NCI-H748 (cell line): ENCODE data around the gene ACP3.
A peak's percentile ranks its signal among the peaks of the same experiment; 100 is the strongest.
"Not testable (repeated sequence)": the region's sequence is repeated elsewhere in the genome, so short reads cannot be mapped to it uniquely, and the experiment has no call there.

Experiments used
- DNase-seq: peaks from one replicate; lab custom pipeline; 2025; ENCODE audit not compliant: unreplicated experiment; lab: John Stamatoyannopoulos, UW

The ACP3 gene, protein sequence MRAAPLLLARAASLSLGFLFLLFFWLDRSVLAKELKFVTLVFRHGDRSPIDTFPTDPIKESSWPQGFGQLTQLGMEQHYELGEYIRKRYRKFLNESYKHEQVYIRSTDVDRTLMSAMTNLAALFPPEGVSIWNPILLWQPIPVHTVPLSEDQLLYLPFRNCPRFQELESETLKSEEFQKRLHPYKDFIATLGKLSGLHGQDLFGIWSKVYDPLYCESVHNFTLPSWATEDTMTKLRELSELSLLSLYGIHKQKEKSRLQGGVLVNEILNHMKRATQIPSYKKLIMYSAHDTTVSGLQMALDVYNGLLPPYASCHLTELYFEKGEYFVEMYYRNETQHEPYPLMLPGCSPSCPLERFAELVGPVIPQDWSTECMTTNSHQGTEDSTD

DNA sequence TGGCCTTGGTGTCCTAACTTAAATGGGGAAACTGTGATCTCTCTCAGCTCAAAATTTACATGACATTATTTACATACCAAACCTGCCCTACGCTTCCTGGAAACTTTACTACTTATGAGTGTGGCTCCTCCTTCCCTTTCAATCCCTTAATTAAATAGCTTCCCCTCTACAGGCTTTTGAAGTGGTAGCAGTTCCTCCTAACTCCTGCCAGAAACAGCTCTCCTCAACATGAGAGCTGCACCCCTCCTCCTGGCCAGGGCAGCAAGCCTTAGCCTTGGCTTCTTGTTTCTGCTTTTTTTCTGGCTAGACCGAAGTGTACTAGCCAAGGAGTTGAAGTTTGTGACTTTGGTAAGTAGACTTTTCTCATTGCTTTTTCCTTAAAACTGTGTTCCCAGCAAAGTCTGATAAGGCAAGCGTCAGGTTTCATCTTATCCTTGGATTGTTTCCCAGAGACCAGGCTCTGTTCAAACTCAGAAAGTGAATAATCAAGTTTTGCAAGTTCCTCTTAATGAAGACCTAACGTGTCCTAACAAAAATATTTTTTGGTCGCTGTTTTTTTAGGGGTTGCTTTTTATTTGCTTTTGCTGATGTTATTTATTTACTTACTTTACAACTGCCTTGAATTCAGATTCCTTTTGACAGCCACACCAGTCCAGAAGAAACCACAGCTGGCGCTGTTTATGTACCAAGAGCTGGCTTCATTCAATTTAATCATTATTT lies at the start of gene ACP3:
TSS of gene ACP3 (plus strand) at position 179 of the 720 bp plus-strand sequence. CDS start at position 229, 50 bp downstream.
- peak; percentile 40 for DNase-seq

DNA sequence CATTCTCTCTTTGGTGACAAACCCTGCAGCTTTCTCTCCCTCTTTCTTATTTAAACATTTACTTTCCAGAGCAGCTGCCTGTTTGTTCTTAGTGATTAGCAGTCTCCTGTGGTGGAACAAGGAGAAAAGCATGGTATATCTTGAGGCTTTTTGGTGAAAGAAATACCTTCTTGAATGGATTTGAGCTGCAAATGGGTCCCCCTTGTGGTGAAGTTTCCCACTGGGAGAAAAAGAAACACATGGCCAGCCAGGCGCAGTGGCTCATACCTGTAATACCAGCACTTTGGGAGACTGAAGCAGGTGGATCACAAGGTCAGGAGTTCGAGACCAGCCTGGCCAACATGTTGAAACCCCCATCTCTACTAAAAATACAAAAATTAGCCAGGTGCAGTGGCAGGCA lies 48.3 kb upstream of the ACP3 start:
- no peak for DNase-seq

- no peak for DNase-seq
These were observed 44.2 kb upstream of the ACP3 start for GRCh38 chr3:132273036-132273435.

GRCh38 chr3:132276228-132276906 lies 40.8 kb upstream of the ACP3 start:
- DNase-seq, result no peak

- DNase-seq, result no peak
These were observed 38.2 kb upstream of the ACP3 start for GRCh38 chr3:132279030-132279429.

GRCh38 chr3:132283440-132283839 lies 33.8 kb upstream of the ACP3 start:
- no peak for DNase-seq

DNA sequence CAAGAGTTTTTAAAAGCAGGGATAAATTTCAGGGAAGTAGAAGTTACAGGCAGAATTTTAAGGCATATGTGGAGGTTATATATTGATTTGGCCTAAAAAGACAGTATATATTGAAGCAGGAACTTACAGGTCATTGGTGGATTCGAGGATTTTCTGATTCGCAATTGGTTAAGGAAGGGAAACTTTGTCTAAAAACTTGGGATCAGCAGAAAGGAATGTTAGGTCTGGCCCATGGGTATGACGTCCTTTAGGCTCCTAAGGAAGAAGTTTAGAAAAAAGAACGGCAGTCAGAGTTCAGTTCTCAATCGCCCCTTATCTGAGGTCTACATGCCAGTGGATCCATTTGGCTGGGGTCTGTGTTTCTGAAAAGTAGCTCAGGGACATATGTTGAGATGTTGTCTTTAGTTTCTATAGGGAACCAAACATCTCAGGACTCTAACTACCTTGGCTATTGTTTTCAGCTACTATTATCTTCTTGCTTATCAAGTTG lies 33.2 kb upstream of the ACP3 start:
- DNase-seq, result no peak

DNA sequence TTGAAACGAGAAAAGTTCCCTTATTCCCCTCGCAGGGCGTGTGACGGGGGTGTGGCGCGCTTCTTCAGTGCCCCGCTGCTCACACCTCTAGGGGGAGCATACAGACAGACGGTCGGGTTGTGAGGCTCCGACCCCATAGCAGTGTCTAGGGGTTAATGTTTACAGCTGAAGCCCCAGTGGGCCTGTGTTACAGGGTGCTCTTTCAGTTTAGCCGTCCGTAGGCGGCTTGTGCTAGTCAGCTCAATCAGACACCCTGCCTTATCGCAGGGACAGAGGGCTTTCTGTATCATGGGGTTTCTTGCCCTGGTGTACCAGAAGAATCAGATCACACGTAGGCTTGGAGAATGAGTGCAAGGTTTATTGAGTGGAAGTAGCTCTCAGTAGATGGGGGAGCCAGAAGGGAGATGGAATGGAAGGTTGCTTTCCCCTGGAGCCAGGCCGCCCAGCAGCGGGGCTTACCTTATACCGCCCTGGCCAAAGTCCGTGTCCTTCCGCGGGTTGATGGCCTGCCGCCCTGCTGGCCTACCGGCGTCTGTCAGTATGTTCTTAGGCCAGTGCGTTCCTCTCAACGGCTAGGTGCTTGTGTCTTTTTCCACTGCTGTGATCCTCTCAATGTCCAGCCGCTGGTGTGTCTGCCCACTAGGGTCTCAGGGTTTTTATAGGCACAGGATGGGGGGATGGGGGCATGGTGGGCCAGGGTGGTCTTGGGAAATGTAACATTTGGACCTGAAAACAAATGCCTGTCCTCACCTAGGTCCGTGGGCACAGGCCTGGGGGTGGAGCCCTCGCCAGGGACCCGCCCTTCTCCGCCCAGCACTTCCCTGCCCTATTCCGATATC lies 32.2 kb upstream of the ACP3 start:
- no peak for DNase-seq

DNA sequence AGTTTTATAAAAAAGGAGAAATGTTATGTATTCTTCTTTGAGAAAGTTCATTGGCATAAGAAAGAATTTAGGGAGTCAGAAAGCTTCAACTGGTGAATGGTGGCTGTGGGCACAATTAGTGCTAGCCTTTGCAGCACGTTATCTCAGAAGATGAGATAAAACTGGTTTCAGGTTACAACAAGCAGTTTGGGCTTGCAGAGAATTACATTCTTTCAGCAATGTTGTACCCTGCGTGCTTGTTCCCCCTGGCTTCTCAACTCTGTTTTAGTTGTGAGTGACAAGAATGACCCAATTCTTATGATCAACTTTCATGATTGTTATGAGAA lies 31.6 kb upstream of the ACP3 start:
- peak; percentile 0 for DNase-seq

DNA sequence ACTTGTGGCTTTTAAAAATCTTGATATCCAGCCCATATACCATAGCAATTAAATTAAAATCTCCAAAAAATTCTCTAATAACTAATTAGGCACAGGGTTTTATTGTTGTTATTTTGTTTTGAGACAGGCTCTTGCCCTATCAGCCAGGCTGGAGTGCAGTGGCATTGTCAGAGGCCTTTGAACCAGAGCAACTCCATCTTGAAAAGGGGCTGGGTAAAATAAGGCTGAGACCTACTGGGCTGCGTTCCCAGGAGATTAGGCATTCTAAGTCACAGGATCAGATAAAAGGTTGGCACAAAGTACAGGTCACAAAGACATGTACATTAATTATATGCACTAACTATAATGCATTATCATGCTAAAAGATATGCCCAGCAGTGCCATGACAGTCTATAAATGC lies 31.2 kb upstream of the ACP3 start:
- no peak for DNase-seq

- DNase-seq, result no peak
These were observed 28.9 kb upstream of the ACP3 start for GRCh38 chr3:132288357-132288756.

- DNase-seq, result no peak
These were observed 27.9 kb upstream of the ACP3 start for GRCh38 chr3:132289316-132289715.

DNA sequence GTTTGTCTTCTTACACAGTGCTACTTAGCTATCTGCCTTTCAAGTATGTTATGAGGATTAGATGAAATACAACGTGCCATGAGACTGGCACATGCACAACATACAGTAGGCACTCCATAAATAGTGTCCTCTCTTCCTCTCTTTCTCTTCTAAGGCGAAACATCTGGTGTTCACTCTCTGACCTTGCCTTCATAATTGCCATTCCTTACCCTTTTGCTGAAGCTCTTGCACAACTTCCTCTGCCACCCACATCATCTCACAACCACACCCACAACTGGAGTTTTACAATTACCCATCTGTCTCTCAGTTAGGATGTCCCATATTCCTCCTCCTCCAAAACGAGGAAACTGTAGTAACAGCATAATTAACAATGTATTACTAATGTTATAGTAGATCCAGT lies 26.4 kb upstream of the ACP3 start:
- no peak for DNase-seq

DNA sequence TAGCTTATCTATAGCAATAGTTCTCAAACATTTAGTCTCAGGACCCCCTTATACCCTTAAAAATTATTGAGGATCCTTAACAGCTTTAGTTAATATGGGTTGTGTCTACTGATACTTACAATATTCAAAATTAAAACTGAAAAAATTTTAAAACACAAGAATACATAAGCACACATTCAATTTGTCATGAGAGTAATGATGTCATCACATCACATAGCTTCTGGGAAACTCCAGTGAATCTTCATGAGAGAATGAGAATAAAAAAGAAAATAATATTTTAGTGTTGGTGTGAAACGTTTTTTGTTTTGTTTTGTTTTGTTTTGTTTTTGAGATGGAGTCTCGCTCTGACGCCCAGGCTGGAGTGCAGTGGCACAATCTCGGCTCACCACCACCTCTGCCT lies 25.2 kb upstream of the ACP3 start:
- DNase-seq, result no peak

DNA sequence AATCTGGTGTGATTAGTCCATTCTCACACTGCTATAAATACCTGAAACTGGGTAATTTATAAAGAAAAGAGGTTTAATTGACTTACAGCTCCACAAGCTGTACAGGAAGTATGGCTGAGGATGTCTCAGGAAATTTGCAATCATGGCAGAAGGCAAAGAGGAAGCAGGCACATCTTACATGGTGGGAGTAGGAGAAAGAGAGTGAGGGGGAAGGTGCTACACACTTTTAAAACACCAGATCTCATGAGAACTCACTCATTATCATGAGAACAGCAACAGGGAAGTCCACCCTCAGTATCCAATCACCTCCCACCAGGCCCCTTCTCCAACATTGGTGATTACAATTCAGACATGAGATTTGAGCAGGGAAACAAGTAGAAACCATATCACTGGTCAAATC lies 24.0 kb upstream of the ACP3 start:
- DNase-seq, result no peak

GRCh38 chr3:132294906-132295305 lies 22.3 kb upstream of the ACP3 start:
- no peak for DNase-seq

- not testable (repeated sequence) for DNase-seq
These were observed 13.6 kb upstream of the ACP3 start for GRCh38 chr3:132303336-132304201.

DNA sequence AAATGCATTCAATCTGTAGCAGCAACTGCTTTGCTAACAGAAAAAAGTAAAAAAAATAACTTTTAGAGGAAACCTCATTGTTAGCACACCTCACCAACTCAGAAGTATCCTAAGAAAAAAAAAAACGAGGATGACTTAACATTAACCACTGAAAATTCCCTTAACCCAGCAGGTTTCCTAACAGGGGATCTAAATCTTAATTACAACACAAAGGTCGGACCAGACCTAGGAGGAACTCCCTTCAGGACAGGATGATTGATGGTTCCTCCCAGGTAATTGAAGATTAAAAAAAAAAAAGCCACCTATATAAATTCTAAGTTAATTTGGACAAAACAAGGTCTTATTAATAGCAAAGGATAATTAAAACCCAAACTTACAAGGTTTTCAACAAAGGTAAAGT lies 12.9 kb upstream of the ACP3 start:
- DNase-seq, result not testable (repeated sequence)

- DNase-seq, result not testable (repeated sequence)
These were observed 7.2 kb upstream of the ACP3 start for GRCh38 chr3:132310057-132310456.

DNA sequence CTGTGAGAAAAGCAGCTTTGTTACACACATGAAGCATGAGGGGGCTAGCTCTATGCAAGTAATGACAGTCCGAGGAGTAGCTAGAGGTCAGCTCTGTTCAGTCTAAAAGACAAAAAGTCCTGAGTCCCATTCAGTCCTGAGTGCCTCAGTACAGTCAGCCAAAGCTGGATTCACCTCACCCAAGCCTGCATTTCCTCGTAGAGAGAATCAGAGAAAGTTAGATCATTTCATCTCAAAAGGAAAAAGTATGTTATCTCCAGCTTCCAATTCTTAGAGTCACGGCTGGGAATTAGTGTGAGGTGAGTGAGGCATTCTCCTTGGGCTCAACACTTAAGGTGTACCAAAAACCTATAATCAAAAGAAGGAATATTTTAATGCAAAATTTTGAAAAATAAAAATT lies 5.9 kb upstream of the ACP3 start:
- DNase-seq, result no peak
